CD4-positive, alpha-beta T cell (primary cell): Measurements from ENCODE around the gene RSPO1. TPM values are rescaled to one million over a fixed set of nuclear protein-coding genes. Genes with fewer than 3 reads are reported as not detected.
A peak's percentile ranks its signal among the peaks of the same experiment; 100 is the strongest.
"Not testable (repeated sequence)": the region's sequence is repeated elsewhere in the genome, so short reads cannot be mapped to it uniquely, and the experiment has no call there.

Experiments
- ATAC-seq: fragments of 200-7000 bp; cut with Tn5 transposase; one replicate; pipeline ENCODE4 v1.10.0; 2022; ENCODE audit warnings: mild to moderate bottlenecking; ENCODE audit not compliant: poor library complexity
- CTCF ChIA-PET: fragments of 350-600 bp; sonication (Branson Sonifier 250); formaldehyde crosslinking; loops from one replicate; lab custom pipeline; 2021; ENCODE audit warnings: antibody characterized with exemption, inconsistent platforms; lab: Charles Lee
- POLR2A ChIA-PET: fragments of 350-600 bp; sonication (Branson Sonifier 250); formaldehyde crosslinking; loops from one replicate; lab custom pipeline; 2021; ENCODE audit warnings: antibody characterized with exemption, inconsistent platforms; lab: Charles Lee
- DNase-seq, 14 experiments: peaks; one replicate each; pipeline ENCODE4 v3.0.0-alpha.2; 2013 to 2020; ENCODE audit warnings: mixed read lengths in 2 of 14
- H3K27ac ChIP-seq, 2 donors: one replicate each; pipeline versions ENCODE4 v1.5.1 to v1.7.0; 2013; ENCODE audit warnings: low read length in 2 of 2, low read depth in 1 of 2, mild to moderate bottlenecking in 1 of 2
- H3K27me3 ChIP-seq, 2 experiments: 1 replicate in 1 of 2; 2 replicates in 1 of 2; pipeline versions ENCODE4 v1.6.1 to v1.7.0; 2013; ENCODE audit warnings: low read length in 2 of 2, control low read depth in 1 of 2, mild to moderate bottlenecking in 1 of 2, moderate library complexity in 1 of 2; ENCODE audit not compliant: insufficient read depth in 2 of 2, control insufficient read depth in 1 of 2
- H3K36me3 ChIP-seq: one replicate; pipeline ENCODE4 v1.6.1; 2013; ENCODE audit warnings: low read length, control low read depth; ENCODE audit not compliant: insufficient read depth
- H3K4me1 ChIP-seq: one replicate; pipeline ENCODE4 v1.6.1; 2013; ENCODE audit warnings: low read length, control low read depth; ENCODE audit not compliant: insufficient read depth
- H3K4me3 ChIP-seq: one replicate; pipeline ENCODE4 v1.5.1; 2013; ENCODE audit warnings: mild to moderate bottlenecking, low read length, moderate library complexity
- H3K9me3 ChIP-seq, 2 experiments: 1 replicate in 1 of 2; 2 replicates in 1 of 2; pipeline versions ENCODE4 v1.6.1 to v1.7.0; 2013; ENCODE audit warnings: low read length in 2 of 2, mild to moderate bottlenecking in 2 of 2, control low read depth in 1 of 2, moderate library complexity in 1 of 2; ENCODE audit not compliant: control insufficient read depth in 1 of 2, insufficient read depth in 1 of 2
- H3K27ac Mint-ChIP-seq: one replicate; pipeline ENCODE4 v1.8.0; 2020; ENCODE audit warnings: mixed read lengths
- H3K27me3 Mint-ChIP-seq: one replicate; pipeline ENCODE4 v1.8.0; 2021; ENCODE audit warnings: mixed read lengths
- H3K36me3 Mint-ChIP-seq: one replicate; pipeline ENCODE4 v1.8.0; 2021; ENCODE audit warnings: low read depth, mixed read lengths
- H3K4me1 Mint-ChIP-seq: one replicate; pipeline ENCODE4 v1.8.0; 2021; ENCODE audit warnings: low read depth, mixed read lengths
- H3K4me3 Mint-ChIP-seq: one replicate; pipeline ENCODE4 v1.8.0; 2020; ENCODE audit warnings: mild to moderate bottlenecking, mixed read lengths
- H3K9me3 Mint-ChIP-seq: one replicate; pipeline ENCODE4 v1.8.0; 2020; ENCODE audit warnings: mixed read lengths
- CTCF ChIP-seq: fragments of 200-600 bp; IDR thresholded peaks from one replicate; pipeline ENCODE4 v1.8.0; 2022; ENCODE audit warnings: antibody characterized with exemption, mild to moderate bottlenecking
- intact Hi-C, 2 experiments: fragments of 100-400 bp; cut with DNase I in 1 of 2; cut with micrococcal nuclease in 1 of 2; formaldehyde crosslinking; loops; one replicate each; pipeline versions ENCODE4 v1.15.1 to v1.9.0; 2023 to 2025; cut with DNase I, micrococcal nuclease
- polyA plus RNA-seq, 2 donors: library from polyadenylated mRNA; unstranded; fragments of 120-200 nt; gene quantifications; one replicate each; pipeline ENCODE4 v1.2.1, GENCODE V29; 2013
- total RNA-seq, 174 experiments: library from RNA in 2 of 174; stranded (reverse) in 2 of 174; gene quantifications; one replicate each; pipeline ENCODE4 v1.2.3 and lab custom pipeline; 2021 to 2026

Gene RSPO1
- total RNA-seq = not detected
- not detected for polyA plus RNA-seq (2013, experiment 1 of 2)
- polyA plus RNA-seq (2013, experiment 2 of 2) = not detected
- 0 to 0.07 (median 0) reads per million in 172 experiments for total RNA-seq (lab: John Stamatoyannopoulos, UW)

GRCh38 chr1:37634244-37634991 is at the start of gene RSPO1:
TSS of gene RSPO1 (minus strand) at chr1:37634892. CDS start at chr1:37629661, 5,231 bp downstream.
- Histone ChIP-seq H3K36me3 (no peaks in the 10 kb centered on the region), H3K27ac (no peak within 1 kb of the TSS), H3K4me1 (peaks cover 19% of the 10 kb centered on the region), H3K4me3 (no peak within 1 kb of the TSS), H3K27me3 (peaks cover 63 to 85% of the 10 kb centered on the region in 2 experiments), H3K9me3 (peaks cover 0 to 6% of the 10 kb centered on the region in 2 experiments)
- H3K27me3 Mint-ChIP-seq = peaks cover 72% of the 10 kb centered on the region
- no peak within 1 kb of the TSS for H3K27ac Mint-ChIP-seq
- CTCF ChIA-PET = no interaction called here
- peaks cover 5% of the 10 kb centered on the region for H3K4me1 Mint-ChIP-seq
- no peak for ATAC-seq
- POLR2A ChIA-PET = no interaction called here
- no peak for DNase-seq
- H3K36me3 Mint-ChIP-seq = no peaks in the 10 kb centered on the region
- no peaks in the 10 kb centered on the region for H3K9me3 Mint-ChIP-seq
- intact Hi-C loops = no loop called here
- no peak for TF ChIP-seq CTCF
- H3K4me3 Mint-ChIP-seq = peak within 1 kb of the TSS; percentile 26

- peaks cover 19% of the 10 kb centered on the region for H3K4me1 Mint-ChIP-seq
- H3K27me3 ChIP-seq, H3K27ac ChIP-seq, H3K27ac Mint-ChIP-seq, H3K9me3 ChIP-seq, DNase-seq, H3K9me3 Mint-ChIP-seq, H3K4me3 ChIP-seq, POLR2A ChIA-PET, H3K27me3 Mint-ChIP-seq, H3K4me3 Mint-ChIP-seq, intact Hi-C loops, ATAC-seq: not testable (repeated sequence)
- CTCF ChIA-PET = interaction anchor here (6.9 kb wide), 1 partner anchor 82 kb away, joined by 54 read pairs; no protein-coding TSS in a partner anchor
- H3K36me3 Mint-ChIP-seq = peaks cover 54% of the 10 kb centered on the region
- peaks cover 47% of the 10 kb centered on the region for H3K36me3 ChIP-seq
- H3K4me1 ChIP-seq = peaks cover 10% of the 10 kb centered on the region
Measured at GRCh38 chr1:37684182-37684581, 49.5 kb upstream of the RSPO1 start.

GRCh38 chr1:37682334-37682987 is 47.8 kb upstream of the RSPO1 start:
- CTCF ChIA-PET = interaction anchor here (1.0 to 6.9 kb wide), 8 partner anchors 8 to 227 kb away, joined by 3 to 54 read pairs (median 6); partner anchors contain the start of genes CDCA8, GNL2 and MEAF6
- peak; percentile 98 for ATAC-seq
- Histone ChIP-seq H3K4me1 (peaks cover 3% of the 10 kb centered on the region), H3K27ac (no peak overlapping the region), H3K4me3 (no peak overlapping the region), H3K27me3 (no peaks in the 10 kb centered on the region), H3K36me3 (peaks cover 46% of the 10 kb centered on the region), H3K9me3 (no peaks in the 10 kb centered on the region)
- H3K9me3 Mint-ChIP-seq = no peaks in the 10 kb centered on the region
- peak; percentile 89 for TF ChIP-seq CTCF
- H3K4me1 Mint-ChIP-seq = peaks cover 9% of the 10 kb centered on the region
- no peak overlapping the region for H3K4me3 Mint-ChIP-seq
- peaks cover 45% of the 10 kb centered on the region for H3K36me3 Mint-ChIP-seq
- POLR2A ChIA-PET = interaction anchor here (0.6 to 1.7 kb wide), 6 partner anchors 8 to 232 kb away, joined by 3 to 6 read pairs (median 4); partner anchors contain the start of gene MEAF6
- peak; percentile 67 to 86 (median 76) for DNase-seq
- peak overlapping the region; percentile 58 for H3K27ac Mint-ChIP-seq
- intact Hi-C loops = loop anchor here (1.0 to 2.0 kb wide), 8 partner anchors 79 to 228 kb away; partner anchors contain the start of genes MEAF6 (in 2 of the 2), GNL2 (in 1 of the 2) and SNIP1 (in 1 of the 2)
- no peaks in the 10 kb centered on the region for H3K27me3 Mint-ChIP-seq
